HG03378 (cell line): Measurements from ENCODE around the gene KAZALD1.
A peak's percentile ranks its signal among the peaks of the same experiment; 100 is the strongest.
"Not testable (repeated sequence)": the region's sequence is repeated elsewhere in the genome, so short reads cannot be mapped to it uniquely, and the experiment has no call there.

Source experiments
- ATAC-seq: cut with Tn5 transposase; IDR thresholded peaks from one replicate; pipeline ENCODE4 v1.9.1; 2021; ENCODE audit warnings: mild to moderate bottlenecking, moderate library complexity; ENCODE audit not compliant: unreplicated experiment

The KAZALD1 gene

GRCh38 chr10:101030496-101031127 lies 31.2 kb upstream of the KAZALD1 start:
- ATAC-seq: no peak

GRCh38 chr10:101031128-101031795 lies 30.5 kb upstream of the KAZALD1 start, which contains the start of the genes PDZD7 and SFXN3:
Gene PDZD7, minus strand, starts transcription at chr10:101031129. Its CDS starts 910 bp downstream, at chr10:101030219.
Gene SFXN3, plus strand, starts transcription at chr10:101031234. Its CDS starts 3,461 bp downstream, at chr10:101034695.
- peak; percentile 70 for ATAC-seq

GRCh38 chr10:101031796-101032636 lies 29.8 kb upstream of the KAZALD1 start:
- no peak for ATAC-seq

- no peak for ATAC-seq
Observed at GRCh38 chr10:101032637-101033224, 29.1 kb upstream of the KAZALD1 start.

GRCh38 chr10:101033276-101033675 lies 28.5 kb upstream of the KAZALD1 start:
- no peak for ATAC-seq

GRCh38 chr10:101034404-101034803 lies 27.4 kb upstream of the KAZALD1 start:
- not testable (repeated sequence) for ATAC-seq

- ATAC-seq: no peak
Observed at GRCh38 chr10:101035314-101035713, 26.5 kb upstream of the KAZALD1 start.

GRCh38 chr10:101035916-101036702 lies 25.7 kb upstream of the KAZALD1 start:
- no peak for ATAC-seq

GRCh38 chr10:101036726-101037125 lies 25.1 kb upstream of the KAZALD1 start:
- ATAC-seq: no peak

- no peak for ATAC-seq
Observed at GRCh38 chr10:101038484-101038883, 23.3 kb upstream of the KAZALD1 start.

GRCh38 chr10:101040061-101040460 lies 21.7 kb upstream of the KAZALD1 start:
- ATAC-seq: no peak

- ATAC-seq: no peak
Observed at GRCh38 chr10:101040851-101041250, 20.9 kb upstream of the KAZALD1 start.

GRCh38 chr10:101041252-101041761 lies 20.5 kb upstream of the KAZALD1 start:
- peak; percentile 48 for ATAC-seq

GRCh38 chr10:101042118-101042517 lies 19.7 kb upstream of the KAZALD1 start:
- ATAC-seq: no peak

GRCh38 chr10:101042667-101043362 lies 19.0 kb upstream of the KAZALD1 start:
- peak; percentile 79 for ATAC-seq

- ATAC-seq: no peak
Observed at GRCh38 chr10:101043363-101043707, 18.5 kb upstream of the KAZALD1 start.

- no peak for ATAC-seq
Observed at GRCh38 chr10:101044117-101044516, 17.7 kb upstream of the KAZALD1 start.

- no peak for ATAC-seq
Observed at GRCh38 chr10:101046332-101047238, 15.2 kb upstream of the KAZALD1 start.

- ATAC-seq: no peak
Observed at GRCh38 chr10:101047268-101047667, 14.5 kb upstream of the KAZALD1 start.
